Bronchial epithelial cell (primary cell): ENCODE measurements around the gene TEN1. TPM values are rescaled to one million over a fixed set of nuclear protein-coding genes. Genes with fewer than 3 reads are reported as not detected.

ENCODE experiments used
- DNase-seq: peaks from one replicate; pipeline ENCODE4 v3.0.0-alpha.2; 2010; ENCODE audit warnings: low read depth
- FAIRE-seq: peaks from 2 replicates; lab custom pipeline; 2011; peaks lifted over from hg19 to GRCh38; lab: Jason Lieb, UNC
- H3K27me3 ChIP-seq: 2 replicates; pipeline ENCODE4 v1.5.1; 2011; ENCODE audit warnings: low read length; ENCODE audit not compliant: control insufficient read depth, insufficient read depth
- H3K36me3 ChIP-seq: 2 replicates; pipeline ENCODE4 v1.5.1; 2011; ENCODE audit warnings: low read length; ENCODE audit not compliant: control insufficient read depth, insufficient read depth
- H3K4me3 ChIP-seq: 2 replicates; pipeline ENCODE4 v1.5.1; 2011; ENCODE audit warnings: mild to moderate bottlenecking, low read depth, low read length, control low read depth
- total RNA-seq: library from RNA; depleted of rRNA; stranded (reverse); fragments of >200 nt; gene quantifications from 2 replicates; pipeline ENCODE4 v1.2.1, GENCODE V29; 2014
- TF ChIP-seq, protein P1 (sequence below): IDR thresholded peaks from 2 replicates; pipeline ENCODE4 v1.5.1; 2011; ENCODE audit warnings: mild to moderate bottlenecking, moderate library complexity, low read length, control low read depth, inconsistent platforms; ENCODE audit not compliant: insufficient read depth, severe bottlenecking

TEN1 gene
- total RNA-seq, 1 donor from 2014 or later, result 24.5 TPM

GRCh38 chr17:76023900-76024237, 44.8 kb downstream of the TEN1 start:
- DNase-seq, result no peak
- TF ChIP-seq, protein P1, sequence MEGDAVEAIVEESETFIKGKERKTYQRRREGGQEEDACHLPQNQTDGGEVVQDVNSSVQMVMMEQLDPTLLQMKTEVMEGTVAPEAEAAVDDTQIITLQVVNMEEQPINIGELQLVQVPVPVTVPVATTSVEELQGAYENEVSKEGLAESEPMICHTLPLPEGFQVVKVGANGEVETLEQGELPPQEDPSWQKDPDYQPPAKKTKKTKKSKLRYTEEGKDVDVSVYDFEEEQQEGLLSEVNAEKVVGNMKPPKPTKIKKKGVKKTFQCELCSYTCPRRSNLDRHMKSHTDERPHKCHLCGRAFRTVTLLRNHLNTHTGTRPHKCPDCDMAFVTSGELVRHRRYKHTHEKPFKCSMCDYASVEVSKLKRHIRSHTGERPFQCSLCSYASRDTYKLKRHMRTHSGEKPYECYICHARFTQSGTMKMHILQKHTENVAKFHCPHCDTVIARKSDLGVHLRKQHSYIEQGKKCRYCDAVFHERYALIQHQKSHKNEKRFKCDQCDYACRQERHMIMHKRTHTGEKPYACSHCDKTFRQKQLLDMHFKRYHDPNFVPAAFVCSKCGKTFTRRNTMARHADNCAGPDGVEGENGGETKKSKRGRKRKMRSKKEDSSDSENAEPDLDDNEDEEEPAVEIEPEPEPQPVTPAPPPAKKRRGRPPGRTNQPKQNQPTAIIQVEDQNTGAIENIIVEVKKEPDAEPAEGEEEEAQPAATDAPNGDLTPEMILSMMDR, result no peak
- FAIRE-seq, result no peak
- Histone ChIP-seq H3K27me3 (no peaks in the 10 kb centered on the region), H3K4me3 (no peak overlapping the region), H3K36me3 (peaks cover 24% of the 10 kb centered on the region)

- Histone ChIP-seq H3K36me3 (peaks cover 20% of the 10 kb centered on the region), H3K4me3 (no peak overlapping the region), H3K27me3 (no peaks in the 10 kb centered on the region)
- FAIRE-seq (peak; percentile 66), DNase-seq (no peak)
- TF ChIP-seq, protein P1, result no peak
Measured at GRCh38 chr17:76024353-76024752, 45.3 kb downstream of the TEN1 start.

GRCh38 chr17:76025294-76025693, 46.3 kb downstream of the TEN1 start:
- FAIRE-seq, result peak; percentile 87
- H3K27me3 ChIP-seq, result no peaks in the 10 kb centered on the region
- H3K4me3 ChIP-seq, result peak overlapping the region; percentile 73
- no peak for DNase-seq
- H3K36me3 ChIP-seq, result peaks cover 17% of the 10 kb centered on the region
- TF ChIP-seq, protein P1, result no peak

DNA sequence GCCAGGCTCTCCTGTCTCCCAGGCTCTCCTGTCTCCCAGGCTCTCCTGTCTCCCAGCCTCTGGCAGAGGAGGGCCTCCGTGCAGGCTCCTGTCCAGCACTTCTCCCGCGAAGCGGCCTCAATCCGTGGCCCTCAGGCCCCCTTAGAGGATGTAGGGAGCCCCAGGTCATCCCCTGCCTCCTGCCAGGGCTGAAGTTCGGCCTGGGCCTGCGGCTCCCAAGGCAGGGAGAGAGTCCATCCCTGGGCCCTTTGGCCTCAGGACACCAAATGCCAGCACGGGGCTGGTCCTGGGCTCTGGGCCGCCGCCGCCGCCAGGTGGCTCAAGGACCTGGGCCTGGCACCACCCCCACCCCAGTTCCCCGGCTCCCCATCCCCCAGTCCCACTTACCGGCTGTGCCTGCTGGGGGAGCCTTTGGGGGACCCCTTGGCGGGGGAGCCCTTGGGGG, 47.7 kb downstream of the TEN1 start:
- Histone ChIP-seq H3K27me3 (no peaks in the 10 kb centered on the region), H3K36me3 (peaks cover 16% of the 10 kb centered on the region), H3K4me3 (peak overlapping the region; percentile 73)
- FAIRE-seq (no peak), DNase-seq (no peak)
- TF ChIP-seq, protein P1, result peak; percentile 31

DNA sequence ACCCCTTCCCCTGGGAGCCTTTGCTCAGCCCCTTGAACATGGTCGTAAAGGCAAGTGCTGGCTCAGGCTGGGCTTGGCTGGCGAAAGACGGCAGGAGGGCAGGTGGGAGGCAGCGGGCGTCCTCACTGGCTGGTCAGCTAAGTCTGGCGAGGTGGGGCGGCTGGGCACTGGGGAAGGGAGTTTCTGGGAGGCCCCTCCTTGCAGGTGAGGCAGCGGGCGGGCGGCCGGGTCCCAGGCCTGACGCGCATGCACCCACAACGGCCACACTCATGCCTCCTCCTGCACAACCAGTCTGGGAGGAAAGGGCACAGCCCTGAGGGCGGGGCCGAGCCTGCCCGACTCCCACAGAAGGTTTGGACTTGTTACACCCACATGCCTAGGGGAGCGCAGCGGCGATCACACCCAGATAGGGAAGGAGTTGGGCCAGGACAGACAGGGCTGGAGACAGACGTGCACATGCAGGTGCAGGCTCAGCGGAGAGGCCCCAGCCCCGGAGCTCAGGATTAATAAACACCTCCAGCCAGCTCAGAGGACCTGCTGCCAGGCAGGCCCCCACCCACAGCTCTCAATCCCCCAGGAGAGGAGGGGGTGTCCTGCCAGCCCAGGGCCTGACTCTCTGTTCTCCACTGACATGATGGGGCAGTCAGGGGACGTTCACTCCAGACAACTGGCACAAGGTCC, 48.3 kb downstream of the TEN1 start, which contains the start of gene EVPL:
EVPL (minus strand) TSS at position 148 of the 681 bp plus-strand sequence; CDS start at position 40, 108 bp downstream.
- TF ChIP-seq, protein P1, result no peak
- peak within 1 kb of the TSS; percentile 73 for H3K4me3 ChIP-seq
- FAIRE-seq (peak; percentile 40), DNase-seq (peak; percentile 92)
- H3K36me3 ChIP-seq, result peaks cover 15% of the 10 kb centered on the region
- H3K27me3 ChIP-seq, result no peaks in the 10 kb centered on the region
